ENCODE data around the gene SEMA5A. TPM values are rescaled to one million over a fixed set of nuclear protein-coding genes. Genes with fewer than 3 reads are reported as not detected.

Gene SEMA5A
- total RNA-seq, 4 donors from 2014 or later = 0.46 to 3.2 (median 1.7) TPM

DNA sequence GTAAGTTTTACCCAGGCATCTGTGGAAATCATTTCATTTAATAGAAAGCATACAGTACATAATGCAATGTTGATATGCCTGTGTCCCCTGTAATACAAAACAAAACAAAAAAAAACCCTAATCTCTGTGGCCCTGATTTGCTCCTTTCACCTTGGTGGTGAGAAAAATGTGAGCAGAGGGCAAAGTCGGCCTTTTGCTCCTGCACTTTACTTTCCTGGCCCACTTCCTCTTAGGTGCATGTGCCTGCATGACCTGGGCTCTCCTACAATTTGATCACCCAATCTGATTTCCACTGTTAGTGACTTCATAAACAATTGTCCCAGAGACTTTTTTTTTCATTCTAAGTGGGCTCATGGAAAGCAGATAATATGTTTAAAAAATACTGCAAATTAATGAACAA, 424.3 kb downstream of the SEMA5A start:
- no peaks in the 10 kb centered on the region for H3K4me1 ChIP-seq
- no peaks in the 10 kb centered on the region for H3K27me3 ChIP-seq
- in situ Hi-C loops (cut with MboI; ENCODE audit: low sequenced_read_pairs in 4 of 4) = no loop called here
- H3K9me3 ChIP-seq = no peaks in the 10 kb centered on the region
- H3K4me3 ChIP-seq = no peak overlapping the region
- intact Hi-C loops (cut with DNase I; ENCODE audit: low total_unique reads) = no loop called here
- no peak for TF ChIP-seq POLR2A (IDR thresholded peaks at IDR 0.05)
- TF ChIP-seq, protein P1, sequence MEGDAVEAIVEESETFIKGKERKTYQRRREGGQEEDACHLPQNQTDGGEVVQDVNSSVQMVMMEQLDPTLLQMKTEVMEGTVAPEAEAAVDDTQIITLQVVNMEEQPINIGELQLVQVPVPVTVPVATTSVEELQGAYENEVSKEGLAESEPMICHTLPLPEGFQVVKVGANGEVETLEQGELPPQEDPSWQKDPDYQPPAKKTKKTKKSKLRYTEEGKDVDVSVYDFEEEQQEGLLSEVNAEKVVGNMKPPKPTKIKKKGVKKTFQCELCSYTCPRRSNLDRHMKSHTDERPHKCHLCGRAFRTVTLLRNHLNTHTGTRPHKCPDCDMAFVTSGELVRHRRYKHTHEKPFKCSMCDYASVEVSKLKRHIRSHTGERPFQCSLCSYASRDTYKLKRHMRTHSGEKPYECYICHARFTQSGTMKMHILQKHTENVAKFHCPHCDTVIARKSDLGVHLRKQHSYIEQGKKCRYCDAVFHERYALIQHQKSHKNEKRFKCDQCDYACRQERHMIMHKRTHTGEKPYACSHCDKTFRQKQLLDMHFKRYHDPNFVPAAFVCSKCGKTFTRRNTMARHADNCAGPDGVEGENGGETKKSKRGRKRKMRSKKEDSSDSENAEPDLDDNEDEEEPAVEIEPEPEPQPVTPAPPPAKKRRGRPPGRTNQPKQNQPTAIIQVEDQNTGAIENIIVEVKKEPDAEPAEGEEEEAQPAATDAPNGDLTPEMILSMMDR (IDR thresholded peaks at IDR 0.05 in 4 of 5, conservative IDR thresholded peaks at IDR 0.05 in 1 of 5) = no peak
- DNase-seq = no peak
- no peak for ATAC-seq
- H3K27ac ChIP-seq = no peak overlapping the region
- H3K36me3 ChIP-seq = no peaks in the 10 kb centered on the region

DNA sequence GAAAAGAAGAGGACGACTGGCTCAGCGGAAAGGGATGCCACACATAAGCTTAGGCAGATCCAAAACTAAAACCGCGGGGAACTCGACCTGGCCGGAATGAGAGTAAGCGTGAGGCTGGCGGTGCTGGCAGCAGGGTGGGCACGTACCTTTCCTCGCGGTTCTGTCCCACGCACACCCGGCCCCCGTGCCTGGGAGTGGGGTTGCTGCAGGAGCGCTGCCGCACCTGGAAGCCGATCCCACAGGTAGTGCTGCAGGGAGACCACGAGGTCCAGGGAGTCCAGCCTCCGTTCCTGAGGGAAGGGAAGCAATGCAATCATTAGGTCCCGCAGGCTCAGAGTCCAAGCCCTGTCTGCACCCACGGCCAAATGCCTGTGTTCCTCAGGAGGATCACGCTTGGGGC, 427.0 kb downstream of the SEMA5A start:
- Histone ChIP-seq H3K4me1 (no peaks in the 10 kb centered on the region), H3K4me3 (no peak overlapping the region), H3K9me3 (no peaks in the 10 kb centered on the region), H3K27ac (no peak overlapping the region), H3K36me3 (no peaks in the 10 kb centered on the region), H3K27me3 (no peaks in the 10 kb centered on the region)
- no peak for DNase-seq
- intact Hi-C loops (cut with DNase I; ENCODE audit: low total_unique reads) = no loop called here
- in situ Hi-C loops (cut with MboI; ENCODE audit: low sequenced_read_pairs in 4 of 4) = no loop called here
- TF ChIP-seq POLR2A (IDR thresholded peaks at IDR 0.05) = no peak
- TF ChIP-seq, protein P1 (IDR thresholded peaks at IDR 0.05 in 4 of 5, conservative IDR thresholded peaks at IDR 0.05 in 1 of 5) = no peak
- no peak for ATAC-seq

DNA sequence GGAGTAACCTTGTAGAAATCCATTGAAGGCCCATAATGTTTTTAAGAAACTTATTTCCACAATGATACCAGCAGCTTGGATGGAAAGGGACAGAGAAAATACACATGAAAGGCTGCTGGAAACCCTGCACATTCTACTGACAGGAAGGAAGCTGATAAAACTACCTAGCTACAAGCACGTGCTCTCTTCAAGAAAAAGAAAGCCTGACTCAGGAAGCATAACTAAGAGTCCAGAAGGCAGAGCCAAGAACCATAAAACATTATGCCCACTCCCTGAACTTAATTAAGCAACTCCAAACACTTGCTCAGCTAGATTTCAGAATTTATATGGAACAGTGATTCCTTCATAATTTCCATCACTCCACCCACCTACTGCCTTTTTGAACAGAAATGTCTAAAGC, 430.8 kb downstream of the SEMA5A start:
- intact Hi-C loops (cut with DNase I; ENCODE audit: low total_unique reads) = no loop called here
- in situ Hi-C loops (cut with MboI; ENCODE audit: low sequenced_read_pairs in 4 of 4) = no loop called here
- ATAC-seq = no peak
- Histone ChIP-seq H3K9me3 (no peaks in the 10 kb centered on the region), H3K27ac (no peak overlapping the region), H3K4me1 (no peaks in the 10 kb centered on the region), H3K4me3 (no peak overlapping the region), H3K27me3 (no peaks in the 10 kb centered on the region), H3K36me3 (no peaks in the 10 kb centered on the region)
- DNase-seq = no peak
- TF ChIP-seq, protein P1 (IDR thresholded peaks at IDR 0.05 in 4 of 5, conservative IDR thresholded peaks at IDR 0.05 in 1 of 5) = no peak

DNA sequence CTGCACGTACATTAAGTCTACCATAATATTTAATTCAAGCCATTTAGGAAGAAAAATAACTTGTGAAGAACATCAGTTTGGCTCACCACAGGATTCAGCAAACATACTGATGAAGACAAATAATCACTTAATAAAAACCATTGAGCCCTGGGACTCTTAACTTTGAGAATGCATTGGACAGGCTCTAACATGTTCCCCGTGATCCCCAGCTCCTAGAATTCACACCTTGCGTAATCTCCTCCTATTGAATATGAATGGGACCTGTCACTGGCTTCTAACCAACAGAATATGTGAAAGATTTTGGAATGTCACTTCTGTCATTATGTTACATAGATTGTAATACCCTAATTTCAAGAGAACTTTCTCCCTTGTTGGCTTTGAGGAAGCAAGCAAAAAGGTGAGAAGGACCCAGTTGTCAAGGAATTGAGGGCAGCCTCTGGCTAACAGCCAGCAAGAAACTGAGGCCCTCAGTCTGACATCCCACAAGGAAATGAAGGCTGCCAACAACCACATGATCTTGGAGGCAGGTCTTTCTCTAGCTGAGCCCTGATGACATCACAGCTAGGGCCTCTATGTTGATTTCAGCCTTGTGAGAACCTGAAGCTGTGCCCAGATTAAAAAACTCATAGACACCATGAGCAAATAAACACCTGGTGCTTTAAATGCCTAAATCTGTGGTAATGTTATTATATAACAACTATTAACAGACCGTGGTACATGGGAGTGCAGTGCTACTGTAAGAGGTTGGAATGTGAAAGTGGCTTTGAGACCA, 433.2 kb downstream of the SEMA5A start:
- Histone ChIP-seq H3K4me3 (no peak overlapping the region), H3K36me3 (no peaks in the 10 kb centered on the region), H3K27ac (no peak overlapping the region), H3K27me3 (no peaks in the 10 kb centered on the region), H3K4me1 (no peaks in the 10 kb centered on the region), H3K9me3 (no peaks in the 10 kb centered on the region)
- in situ Hi-C loops (cut with MboI; ENCODE audit: low sequenced_read_pairs in 4 of 4) (no loop called here), intact Hi-C loops (cut with DNase I; ENCODE audit: low total_unique reads) (no loop called here)
- TF ChIP-seq POLR2A (IDR thresholded peaks at IDR 0.05) = no peak
- TF ChIP-seq, protein P1 (IDR thresholded peaks at IDR 0.05 in 4 of 5, conservative IDR thresholded peaks at IDR 0.05 in 1 of 5) = no peak
- ATAC-seq (no peak), DNase-seq (no peak)

DNA sequence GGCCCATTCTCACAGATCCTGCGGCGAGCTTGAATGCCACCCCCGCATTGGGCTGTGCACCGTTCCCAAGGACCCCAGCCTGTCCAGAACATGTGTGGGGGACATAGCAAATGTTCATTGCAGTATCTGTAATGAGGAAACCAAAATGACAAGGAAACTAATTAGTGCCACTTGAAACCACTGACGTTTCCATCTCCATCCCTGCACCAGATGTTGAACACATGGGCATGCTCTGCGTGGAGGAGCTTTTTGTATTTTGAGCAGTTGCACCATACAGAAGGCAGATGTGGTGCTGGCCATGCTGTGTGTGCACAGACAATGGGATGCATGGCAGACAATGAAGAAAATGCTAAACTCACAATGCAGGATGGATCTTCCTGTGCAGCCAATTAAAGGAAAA, 437.7 kb downstream of the SEMA5A start:
- Histone ChIP-seq H3K9me3 (no peaks in the 10 kb centered on the region), H3K4me1 (no peaks in the 10 kb centered on the region), H3K36me3 (no peaks in the 10 kb centered on the region), H3K27ac (no peak overlapping the region), H3K4me3 (no peak overlapping the region), H3K27me3 (no peaks in the 10 kb centered on the region)
- in situ Hi-C loops (cut with MboI; ENCODE audit: low sequenced_read_pairs in 4 of 4) (no loop called here), intact Hi-C loops (cut with DNase I; ENCODE audit: low total_unique reads) (no loop called here)
- ATAC-seq (no peak), DNase-seq (no peak)
- no peak for TF ChIP-seq POLR2A (IDR thresholded peaks at IDR 0.05)
- TF ChIP-seq, protein P1 (IDR thresholded peaks at IDR 0.05 in 4 of 5, conservative IDR thresholded peaks at IDR 0.05 in 1 of 5) = no peak

All from gastrocnemius medialis (tissue), 4 donors.